Measurements from ENCODE around the gene SGMS1.

GRCh38 chr10:50624413-50624865, 683 bp upstream of the SGMS1 start:
- TF ChIP-seq CTCF (IDR thresholded peaks at IDR 0.05) (no peak), POLR2A (IDR thresholded peaks at IDR 0.05) (peak; percentile 75), POLR2AphosphoS5 (IDR thresholded peaks at IDR 0.05) (peak; percentile 80 to 96 (median 87))

All from breast epithelium (tissue), 3 donors.